CD14-positive monocyte (primary cell): Measurements from ENCODE around the gene IBA57. TPM values are rescaled to one million over a fixed set of nuclear protein-coding genes. Genes with fewer than 3 reads are reported as not detected.
A peak's percentile ranks its signal among the peaks of the same experiment; 100 is the strongest.

ENCODE experiments used
- DNase-seq, 3 donors: peaks; one replicate each; pipeline ENCODE4 v3.0.0-alpha.2; 2011 to 2022
- H2AFZ ChIP-seq: 2 replicates; pipeline ENCODE4 v1.6.0; 2012; ENCODE audit warnings: mild to moderate bottlenecking, low read depth, low read length, inconsistent platforms; ENCODE audit not compliant: insufficient read depth, poor library complexity, severe bottlenecking
- H3K27ac ChIP-seq, 2 donors: 1 replicate in 1 of 2; 2 replicates in 1 of 2; pipeline ENCODE4 v1.5.1; 2012 to 2013; ENCODE audit warnings: low read length in 2 of 2, control low read depth in 1 of 2, inconsistent platforms in 1 of 2, low read depth in 1 of 2, mild to moderate bottlenecking in 1 of 2
- H3K27me3 ChIP-seq, 2 donors: one replicate each; pipeline versions ENCODE4 v1.6.0 to v1.6.1; 2011 to 2013; ENCODE audit warnings: low read length in 2 of 2; ENCODE audit not compliant: control insufficient read depth in 2 of 2, insufficient read depth in 2 of 2
- H3K36me3 ChIP-seq, 2 donors: replicated peaks in 1 of 2; 1 replicate in 1 of 2; 2 replicates in 1 of 2; pipeline versions ENCODE4 v1.5.1 to v1.6.1; 2012 to 2013; ENCODE audit warnings: low read length in 2 of 2, control low read depth in 1 of 2, inconsistent platforms in 1 of 2, mild to moderate bottlenecking in 1 of 2; ENCODE audit not compliant: insufficient read depth in 2 of 2, control insufficient read depth in 1 of 2
- H3K4me1 ChIP-seq, 2 donors: 1 replicate in 1 of 2; 2 replicates in 1 of 2; pipeline versions ENCODE4 v1.5.1 to v1.6.1; 2012 to 2013; ENCODE audit warnings: low read length in 2 of 2, control low read depth in 1 of 2, inconsistent platforms in 1 of 2, mild to moderate bottlenecking in 1 of 2, moderate library complexity in 1 of 2; ENCODE audit not compliant: insufficient read depth in 2 of 2, control insufficient read depth in 1 of 2
- H3K4me2 ChIP-seq: replicated peaks from 2 replicates; pipeline ENCODE3; 2012; ENCODE audit warnings: low read length, moderate library complexity, mild to moderate bottlenecking; ENCODE audit not compliant: poor library complexity, severe bottlenecking; ENCODE audit errors: extremely low read depth
- H3K4me3 ChIP-seq, 3 experiments: fragments of 200-600 bp in 1 of 3; sonication (generic) in 1 of 3; replicated peaks in 1 of 3; 1 replicate in 2 of 3; 2 replicates in 1 of 3; pipeline ENCODE4 v1.5.1; 2011 to 2013; ENCODE audit warnings: low read length in 3 of 3, mild to moderate bottlenecking in 3 of 3, control low read depth in 2 of 3, low read depth in 2 of 3, inconsistent platforms in 1 of 3, moderate library complexity in 1 of 3
- H3K79me2 ChIP-seq: 2 replicates; pipeline ENCODE4 v1.6.0; 2012; ENCODE audit warnings: mild to moderate bottlenecking, control low read depth, inconsistent platforms, low read length, moderate library complexity; ENCODE audit not compliant: insufficient read depth
- H3K9ac ChIP-seq: 2 replicates; pipeline ENCODE4 v1.6.0; 2017; ENCODE audit warnings: low read length, mild to moderate bottlenecking; ENCODE audit not compliant: insufficient read depth, poor library complexity, severe bottlenecking
- H3K9me3 ChIP-seq, 2 donors: replicated peaks in 1 of 2; 1 replicate in 1 of 2; 2 replicates in 1 of 2; pipeline versions ENCODE4 v1.5.1 to v1.6.1; 2012 to 2013; ENCODE audit warnings: low read length in 2 of 2, control low read depth in 1 of 2; ENCODE audit not compliant: control insufficient read depth in 1 of 2, insufficient read depth in 1 of 2
- H4K20me1 ChIP-seq: 2 replicates; pipeline ENCODE4 v1.6.0; 2012; ENCODE audit warnings: mild to moderate bottlenecking, low read length, control low read depth, moderate library complexity; ENCODE audit not compliant: insufficient read depth
- H3K27ac Mint-ChIP-seq, 7 donors: one replicate each; pipeline ENCODE4 v1.8.0; 2020; ENCODE audit warnings: mild to moderate bottlenecking in 7 of 7, mixed read lengths in 7 of 7, moderate library complexity in 6 of 7, inconsistent platforms in 2 of 7
- H3K27me3 Mint-ChIP-seq, 3 donors: one replicate each; pipeline ENCODE4 v1.8.0; 2021 to 2022; ENCODE audit warnings: low read depth in 3 of 3, mild to moderate bottlenecking in 3 of 3, mixed read lengths in 3 of 3, moderate library complexity in 3 of 3, inconsistent platforms in 1 of 3
- H3K36me3 Mint-ChIP-seq, 2 donors: one replicate each; pipeline ENCODE4 v1.8.0; 2020; ENCODE audit warnings: mixed read lengths in 2 of 2, inconsistent platforms in 1 of 2, mild to moderate bottlenecking in 1 of 2
- H3K4me1 Mint-ChIP-seq: one replicate; pipeline ENCODE4 v1.8.0; 2020; ENCODE audit warnings: mild to moderate bottlenecking, mixed read lengths
- H3K4me3 Mint-ChIP-seq, 2 donors: one replicate each; pipeline ENCODE4 v1.8.0; 2020; ENCODE audit warnings: mild to moderate bottlenecking in 2 of 2, mixed read lengths in 2 of 2, moderate library complexity in 1 of 2
- H3K9me3 Mint-ChIP-seq, 7 donors: one replicate each; pipeline ENCODE4 v1.8.0; 2020 to 2022; ENCODE audit warnings: mixed read lengths in 7 of 7, mild to moderate bottlenecking in 6 of 7, moderate library complexity in 6 of 7, inconsistent platforms in 2 of 7
- CTCF ChIP-seq: fragments of 200-600 bp; IDR thresholded peaks from one replicate; pipeline ENCODE4 v1.8.0; 2022; ENCODE audit warnings: antibody characterized with exemption, mild to moderate bottlenecking
- WGBS: methylation state at CpG from one replicate; pipeline ENCODE4 v1.1.5; 2013; ENCODE audit warnings: missing lambda C conversion rate; ENCODE audit not compliant: insufficient coverage; 5-methylcytosine and 5-hydroxymethylcytosine counted together
- intact Hi-C, 2 donors: fragments of 100-400 bp; cut with micrococcal nuclease; formaldehyde crosslinking; loops; one replicate each; pipeline versions ENCODE4 v1.15.0 to v1.15.1; 2023
- polyA plus RNA-seq, 3 donors: library from polyadenylated mRNA; depleted of rRNA in 1 of 3; unstranded in 2 of 3; stranded (reverse) in 1 of 3; fragments of 300-500 nt in 2 of 3; fragments of >200 nt in 1 of 3; fragmentation: Illumina TruSeq in 2 of 3; gene quantifications; 1 replicate in 2 of 3; 2 replicates in 1 of 3; pipeline ENCODE4 v1.2.3, GENCODE V29; 2012 to 2021

IBA57 gene
- polyA plus RNA-seq, 3 donors = 1.6 to 2.1 (median 1.7) TPM

GRCh38 chr1:228213917-228214808, 48.6 kb downstream of the IBA57 start:
- H3K4me1 Mint-ChIP-seq = peaks cover 6% of the 10 kb centered on the region
- TF ChIP-seq CTCF = no peak
- no peak overlapping the region for H3K9ac ChIP-seq
- H3K27ac Mint-ChIP-seq = peak overlapping the region in 3 of 7 donors; percentile 41 to 43 (median 41)
- peaks cover 0 to 10% of the 10 kb centered on the region in 2 donors for H3K27me3 ChIP-seq
- H3K36me3 Mint-ChIP-seq = no peaks in the 10 kb centered on the region
- H3K36me3 ChIP-seq = no peaks in the 10 kb centered on the region
- 35% methylated on average over 38 of the region's 48 CpGs for WGBS
- H3K9me3 ChIP-seq = no peaks in the 10 kb centered on the region
- H3K9me3 Mint-ChIP-seq = peaks cover 0 to 3% (median 0%) of the 10 kb centered on the region in 7 donors
- H3K4me2 ChIP-seq = peak overlapping the region; percentile 79
- H3K4me3 Mint-ChIP-seq = peak overlapping the region; percentile 65 to 80
- peak overlapping the region; percentile 67 for H2AFZ ChIP-seq
- H3K79me2 ChIP-seq = no peaks in the 10 kb centered on the region
- intact Hi-C loops = loop anchor here (2.0 to 10.0 kb wide), 4 partner anchors 57 to 303 kb away; partner anchors contain the start of gene TRIM11 (in 1 of the 2)
- peaks cover 9 to 25% (median 24%) of the 10 kb centered on the region in 3 donors for H3K27me3 Mint-ChIP-seq
- peaks cover 6 to 16% of the 10 kb centered on the region in 2 donors for H3K4me1 ChIP-seq
- H3K27ac ChIP-seq = no peak overlapping the region
- no peak for DNase-seq
- H3K4me3 ChIP-seq = peak overlapping the region; percentile 23 to 70 (median 33)
- no peaks in the 10 kb centered on the region for H4K20me1 ChIP-seq

DNA sequence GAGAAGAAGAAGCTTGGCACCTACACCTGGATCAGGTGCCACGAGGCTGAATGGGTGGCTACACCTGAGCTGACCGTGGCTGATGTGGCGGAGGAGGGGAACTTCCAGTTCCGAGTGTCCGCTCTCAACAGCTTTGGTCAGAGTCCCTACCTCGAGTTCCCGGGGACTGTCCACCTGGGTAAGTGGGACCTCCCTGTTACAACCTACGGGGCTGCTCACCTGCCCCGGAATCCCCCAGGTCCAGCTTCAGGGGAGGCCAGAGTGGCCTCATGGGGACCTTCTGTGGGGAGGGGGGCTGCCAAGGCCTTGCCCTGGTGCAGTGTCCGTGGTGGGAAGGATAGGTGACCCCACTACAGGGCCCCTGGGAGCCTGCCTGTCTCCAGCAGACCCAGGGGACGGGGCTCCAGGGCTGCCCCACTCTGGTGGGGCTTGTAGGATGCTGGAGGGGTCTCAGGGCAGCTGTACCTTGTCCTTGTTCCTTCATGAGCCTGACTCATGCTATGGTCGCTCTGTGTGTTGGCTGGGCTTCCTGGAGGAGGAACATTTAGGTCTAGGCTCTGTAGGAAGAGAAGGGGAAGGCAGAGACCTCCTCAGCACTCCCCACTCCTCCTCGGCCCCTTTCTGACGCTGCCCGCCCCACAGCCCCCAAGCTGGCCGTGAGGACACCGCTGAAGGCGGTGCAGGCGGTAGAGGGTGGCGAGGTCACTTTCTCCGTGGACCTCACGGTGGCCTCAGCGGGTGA, 49.5 kb downstream of the IBA57 start:
- Histone ChIP-seq H4K20me1 (no peaks in the 10 kb centered on the region), H3K27ac (no peak overlapping the region), H3K79me2 (no peaks in the 10 kb centered on the region), H3K36me3 (no peaks in the 10 kb centered on the region), H3K9me3 (no peaks in the 10 kb centered on the region), H3K9ac (no peak overlapping the region), H3K4me2 (no peak overlapping the region), H3K4me1 (peaks cover 6 to 16% of the 10 kb centered on the region in 2 donors), H2AFZ (no peak overlapping the region), H3K27me3 (peaks cover 0 to 10% of the 10 kb centered on the region in 2 donors), H3K4me3 (no peak overlapping the region)
- peaks cover 6% of the 10 kb centered on the region for H3K4me1 Mint-ChIP-seq
- H3K9me3 Mint-ChIP-seq = peaks cover 0 to 3% (median 0%) of the 10 kb centered on the region in 7 donors
- peaks cover 9 to 24% (median 23%) of the 10 kb centered on the region in 3 donors for H3K27me3 Mint-ChIP-seq
- H3K27ac Mint-ChIP-seq = peak overlapping the region in 1 of 7 donors; percentile 25
- 97% methylated on average over 20 of the region's 23 CpGs for WGBS
- H3K4me3 Mint-ChIP-seq = peak overlapping the region in 1 of 2 donors; percentile 15
- DNase-seq = no peak
- no peak for TF ChIP-seq CTCF
- H3K36me3 Mint-ChIP-seq = no peaks in the 10 kb centered on the region
- intact Hi-C loops = loop anchor here (2.0 to 10.0 kb wide), 4 partner anchors 56 to 302 kb away; partner anchors contain the start of gene TRIM11 (in 1 of the 2)
